OCI-LY1 (cell line): ENCODE results near the gene DOCK7.

Experiments used
- H2AFZ ChIP-seq: fragments of 200-600 bp; sonication (generic), shearing (Covaris generic); 2 replicates; pipeline ENCODE4 v1.6.0; 2014; ENCODE audit warnings: antibody characterized with exemption, mild to moderate bottlenecking, low read length
- H3F3A ChIP-seq: fragments of 200-600 bp; sonication (generic), shearing (Covaris generic); 2 replicates; pipeline ENCODE4 v1.6.0; 2014; ENCODE audit warnings: mild to moderate bottlenecking, antibody characterized with exemption, low read length, moderate library complexity; ENCODE audit not compliant: insufficient read depth
- H3K27ac ChIP-seq: fragments of 200-600 bp; sonication (generic); 2 replicates; pipeline ENCODE4 v1.5.1; 2014; ENCODE audit warnings: low read length, mixed run types, mild to moderate bottlenecking, low read depth; ENCODE audit not compliant: poor library complexity, severe bottlenecking
- H3K27me3 ChIP-seq: fragments of 200-600 bp; sonication (generic); 2 replicates; pipeline ENCODE4 v1.6.0; 2014; ENCODE audit warnings: antibody characterized with exemption, mild to moderate bottlenecking, low read length, moderate library complexity; ENCODE audit not compliant: insufficient read depth
- H3K36me3 ChIP-seq: fragments of 200-600 bp; sonication (generic); 2 replicates; pipeline ENCODE4 v1.6.1; 2014; ENCODE audit warnings: mild to moderate bottlenecking, antibody characterized with exemption, low read length, moderate library complexity, mixed read lengths; ENCODE audit not compliant: insufficient read depth
- H3K4me1 ChIP-seq: fragments of 200-600 bp; sonication (generic); 2 replicates; pipeline ENCODE4 v1.5.1; 2014; ENCODE audit warnings: mild to moderate bottlenecking, low read length, moderate library complexity; ENCODE audit not compliant: insufficient read depth, severe bottlenecking
- H3K4me2 ChIP-seq: fragments of 200-600 bp; sonication (generic), shearing (Covaris generic); 2 replicates; pipeline ENCODE4 v1.6.1; 2014; ENCODE audit warnings: low read length
- H3K4me3 ChIP-seq: fragments of 200-600 bp; sonication (generic); 2 replicates; pipeline ENCODE4 v1.5.1; 2014; ENCODE audit warnings: low read length, low read depth, mild to moderate bottlenecking, mixed read lengths; ENCODE audit not compliant: poor library complexity, severe bottlenecking
- H3K79me2 ChIP-seq: fragments of 200-600 bp; shearing (Covaris generic); 2 replicates; pipeline ENCODE4 v1.6.1; 2016; ENCODE audit warnings: mixed run types, low read length, mixed read lengths; ENCODE audit not compliant: insufficient read depth
- H3K9ac ChIP-seq: fragments of 200-600 bp; sonication (generic), shearing (Covaris generic); 2 replicates; pipeline ENCODE4 v1.6.1; 2014; ENCODE audit warnings: mild to moderate bottlenecking, low read length, mixed read lengths
- H3K9me2 ChIP-seq: fragments of 200-600 bp; sonication (generic), shearing (Covaris generic); 2 replicates; pipeline ENCODE4 v1.6.1; 2014; ENCODE audit warnings: low read depth, mild to moderate bottlenecking, low read length, mixed read lengths
- H3K9me3 ChIP-seq: fragments of 200-600 bp; shearing (Covaris generic); 2 replicates; pipeline ENCODE4 v1.6.1; 2014; ENCODE audit warnings: low read length, mixed read lengths
- H4K20me1 ChIP-seq: fragments of 200-600 bp; sonication (generic), shearing (Covaris generic); 2 replicates; pipeline ENCODE4 v1.6.0; 2016; ENCODE audit warnings: mild to moderate bottlenecking, low read length; ENCODE audit not compliant: insufficient read depth
- CTCF ChIP-seq: fragments of 200-600 bp; sonication (generic), shearing (Covaris generic); IDR thresholded peaks from 2 replicates; pipeline ENCODE4 v1.5.1; 2017; ENCODE audit warnings: mild to moderate bottlenecking, antibody characterized with exemption, low read length, moderate library complexity, mixed read lengths
- EZH2 ChIP-seq: fragments of 200-600 bp; sonication (generic), shearing (Covaris generic); IDR thresholded peaks from 2 replicates; pipeline ENCODE4 v1.8.0; 2017; ENCODE audit warnings: borderline replicate concordance, mixed run types, mild to moderate bottlenecking, antibody characterized with exemption, low read length, moderate library complexity, mixed read lengths

Gene DOCK7

GRCh38 chr1:62433861-62434617 lies 254.1 kb downstream of the DOCK7 start:
- no peaks in the 10 kb centered on the region for H3K36me3 ChIP-seq
- no peak overlapping the region for H3K27ac ChIP-seq
- H3F3A ChIP-seq: no peaks in the 10 kb centered on the region
- no peak overlapping the region for H3K9ac ChIP-seq
- H4K20me1 ChIP-seq: no peaks in the 10 kb centered on the region
- no peaks in the 10 kb centered on the region for H3K9me2 ChIP-seq
- H3K79me2 ChIP-seq: peaks cover 20% of the 10 kb centered on the region
- peak; percentile 44; the same call in 1 of the 2 replicates for TF ChIP-seq CTCF
- TF ChIP-seq EZH2: no peak
- no peak overlapping the region for H2AFZ ChIP-seq
- no peaks in the 10 kb centered on the region for H3K27me3 ChIP-seq
- H3K4me1 ChIP-seq: peaks cover 36% of the 10 kb centered on the region
- H3K4me3 ChIP-seq: no peak overlapping the region
- no peaks in the 10 kb centered on the region for H3K9me3 ChIP-seq
- H3K4me2 ChIP-seq: peak overlapping the region; percentile 17; the same call in 1 of the 2 replicates

- H3K4me2 ChIP-seq: no peak overlapping the region
- no peaks in the 10 kb centered on the region for H3K27me3 ChIP-seq
These were observed 258.6 kb downstream of the DOCK7 start for GRCh38 chr1:62429581-62429980.

GRCh38 chr1:62428351-62428750 lies 259.8 kb downstream of the DOCK7 start:
- H3K4me2 ChIP-seq: no peak overlapping the region
- H3F3A ChIP-seq: no peaks in the 10 kb centered on the region
- H3K9me2 ChIP-seq: no peaks in the 10 kb centered on the region
- peaks cover 15% of the 10 kb centered on the region for H3K4me1 ChIP-seq
- no peak for TF ChIP-seq EZH2
- no peak for TF ChIP-seq CTCF
- H3K9ac ChIP-seq: no peak overlapping the region
- H4K20me1 ChIP-seq: no peaks in the 10 kb centered on the region
- no peaks in the 10 kb centered on the region for H3K79me2 ChIP-seq
- no peaks in the 10 kb centered on the region for H3K36me3 ChIP-seq
- no peak overlapping the region for H2AFZ ChIP-seq
- H3K4me3 ChIP-seq: no peak overlapping the region
- H3K9me3 ChIP-seq: no peaks in the 10 kb centered on the region
- H3K27me3 ChIP-seq: no peaks in the 10 kb centered on the region
- no peak overlapping the region for H3K27ac ChIP-seq

More at GRCh38 chr1:62429581-62429980, 258.6 kb downstream of the DOCK7 start:
- Histone ChIP-seq H3K9me3 (no peaks in the 10 kb centered on the region), H3K9ac (no peak overlapping the region), H3K79me2 (no peaks in the 10 kb centered on the region), H3K9me2 (no peaks in the 10 kb centered on the region), H4K20me1 (no peaks in the 10 kb centered on the region), H3F3A (no peaks in the 10 kb centered on the region), H3K4me3 (no peak overlapping the region), H3K36me3 (no peaks in the 10 kb centered on the region), H3K4me1 (peaks cover 23% of the 10 kb centered on the region), H3K27ac (no peak overlapping the region), H2AFZ (no peak overlapping the region)
- TF ChIP-seq CTCF (no peak), EZH2 (no peak)
